HEK293T (cell line): ENCODE measurements around the gene MAST2.

Source experiments
- ARNT ChIP-seq: fragments of 450-650 bp; IDR thresholded peaks from 2 replicates; pipeline ENCODE4 v1.6.1; 2017; ENCODE audit warnings: mild to moderate bottlenecking
- BHLHE40 ChIP-seq: fragments of 450-650 bp; IDR thresholded peaks from 2 replicates; pipeline ENCODE4 v1.6.1; 2016; ENCODE audit warnings: mild to moderate bottlenecking, moderate library complexity, borderline replicate concordance
- CTBP1 ChIP-seq: fragments of 450-650 bp; IDR thresholded peaks from 2 replicates; pipeline ENCODE4 v1.6.1; 2016; ENCODE audit warnings: borderline replicate concordance
- ELF4 ChIP-seq: fragments of 450-650 bp; IDR thresholded peaks from 2 replicates; pipeline ENCODE4 v1.6.1; 2017; ENCODE audit warnings: antibody characterized with exemption
- FOXK2 ChIP-seq: fragments of 450-650 bp; IDR thresholded peaks from 2 replicates; pipeline ENCODE4 v1.6.1; 2016; ENCODE audit warnings: mild to moderate bottlenecking
- FOXM1 ChIP-seq: fragments of 450-650 bp; IDR thresholded peaks from 2 replicates; pipeline ENCODE4 v1.6.1; 2017; ENCODE audit warnings: mild to moderate bottlenecking, borderline replicate concordance
- LEF1 ChIP-seq: fragments of 450-650 bp; IDR thresholded peaks from 2 replicates; pipeline ENCODE4 v1.6.1; 2017; ENCODE audit warnings: mild to moderate bottlenecking, borderline replicate concordance
- NFRKB ChIP-seq: fragments of 450-650 bp; IDR thresholded peaks from 2 replicates; pipeline ENCODE4 v1.6.1; 2016; ENCODE audit warnings: mild to moderate bottlenecking, moderate library complexity
- SP1 ChIP-seq: fragments of 450-650 bp; IDR thresholded peaks from 2 replicates; pipeline ENCODE4 v1.6.1; 2017
- SUZ12 ChIP-seq: fragments of 450-650 bp; IDR thresholded peaks from 2 replicates; pipeline ENCODE4 v1.6.1; 2016; ENCODE audit warnings: mild to moderate bottlenecking
- ZNF384 ChIP-seq: fragments of 450-650 bp; IDR thresholded peaks from 2 replicates; pipeline ENCODE4 v1.6.1; 2016
- TF ChIP-seq, protein P1 (sequence below): fragments of 450-650 bp; IDR thresholded peaks from 2 replicates; pipeline ENCODE4 v1.6.1; 2016

DNA sequence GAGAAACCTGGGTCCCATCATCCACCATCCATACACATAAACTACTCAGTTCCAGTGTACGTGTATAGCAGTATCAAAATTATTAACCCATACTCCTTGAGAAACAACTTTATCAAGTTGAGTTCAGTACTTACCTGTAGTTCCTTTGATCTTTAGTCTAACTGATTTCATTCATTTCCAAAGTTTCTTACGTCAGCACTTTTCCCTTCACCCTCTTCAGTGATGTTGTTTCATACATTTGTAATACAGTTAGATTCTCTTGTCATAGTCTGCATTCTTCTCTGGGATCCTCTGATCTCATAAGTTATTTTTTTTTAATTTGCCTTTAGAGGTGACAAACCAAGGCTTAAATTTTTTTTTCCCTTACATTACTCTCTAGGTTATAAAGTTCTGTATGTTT lies 185.8 kb downstream of the MAST2 start:
- TF ChIP-seq BHLHE40 = no peak
- no peak for TF ChIP-seq FOXK2
- TF ChIP-seq ARNT = no peak
- no peak for TF ChIP-seq NFRKB
- TF ChIP-seq SP1 = no peak
- TF ChIP-seq ZNF384 = no peak
- TF ChIP-seq, protein P1, sequence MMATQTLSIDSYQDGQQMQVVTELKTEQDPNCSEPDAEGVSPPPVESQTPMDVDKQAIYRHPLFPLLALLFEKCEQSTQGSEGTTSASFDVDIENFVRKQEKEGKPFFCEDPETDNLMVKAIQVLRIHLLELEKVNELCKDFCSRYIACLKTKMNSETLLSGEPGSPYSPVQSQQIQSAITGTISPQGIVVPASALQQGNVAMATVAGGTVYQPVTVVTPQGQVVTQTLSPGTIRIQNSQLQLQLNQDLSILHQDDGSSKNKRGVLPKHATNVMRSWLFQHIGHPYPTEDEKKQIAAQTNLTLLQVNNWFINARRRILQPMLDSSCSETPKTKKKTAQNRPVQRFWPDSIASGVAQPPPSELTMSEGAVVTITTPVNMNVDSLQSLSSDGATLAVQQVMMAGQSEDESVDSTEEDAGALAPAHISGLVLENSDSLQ = no peak
- no peak for TF ChIP-seq SUZ12
- TF ChIP-seq ELF4 = no peak
- TF ChIP-seq FOXM1 = no peak
- TF ChIP-seq LEF1 = no peak
- no peak for TF ChIP-seq CTBP1
